GM19043 (cell line): ENCODE data around the gene WNT5B.

Experiments
- ATAC-seq: cut with Tn5 transposase; IDR thresholded peaks from one replicate; pipeline ENCODE4 v1.9.1; 2021; ENCODE audit warnings: low read depth; ENCODE audit not compliant: unreplicated experiment

Gene WNT5B

DNA sequence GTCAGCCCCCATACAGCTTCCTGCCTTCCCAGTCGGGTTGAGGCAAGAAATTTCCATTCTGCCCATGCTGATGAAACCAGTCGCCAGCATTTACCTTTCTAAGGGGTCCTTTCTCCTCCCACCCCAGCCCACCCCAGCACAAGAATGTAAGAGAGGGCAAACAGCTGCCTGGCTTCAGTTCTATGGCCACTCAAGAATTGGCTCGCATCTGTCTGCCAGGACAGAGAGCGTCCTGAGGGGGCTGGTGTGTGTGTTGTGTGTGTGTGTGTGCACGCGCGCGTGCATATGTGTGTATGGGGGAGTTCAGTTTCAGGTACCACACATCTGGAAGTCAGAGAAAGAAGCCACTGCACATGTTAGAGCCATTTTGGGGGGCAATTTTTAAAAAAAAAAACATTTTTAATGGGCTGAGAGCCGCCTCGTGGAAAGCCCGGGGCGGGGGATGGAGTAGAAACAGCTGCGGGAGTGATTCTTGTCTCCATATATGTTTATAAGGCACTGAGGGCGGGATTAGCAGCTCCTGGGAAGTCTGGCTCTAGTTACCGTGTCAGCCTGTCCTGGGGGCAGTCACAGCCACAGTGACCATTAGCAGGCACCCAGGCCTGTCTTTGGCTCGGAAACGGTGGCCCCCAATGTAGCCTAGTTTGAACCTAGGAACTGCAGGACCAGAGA lies at the start of gene WNT5B:
WNT5B (plus strand) TSS at position 566 of the 672 bp plus-strand sequence. CDS start 2,124 bp downstream, outside the sequence.
- ATAC-seq, result no peak

DNA sequence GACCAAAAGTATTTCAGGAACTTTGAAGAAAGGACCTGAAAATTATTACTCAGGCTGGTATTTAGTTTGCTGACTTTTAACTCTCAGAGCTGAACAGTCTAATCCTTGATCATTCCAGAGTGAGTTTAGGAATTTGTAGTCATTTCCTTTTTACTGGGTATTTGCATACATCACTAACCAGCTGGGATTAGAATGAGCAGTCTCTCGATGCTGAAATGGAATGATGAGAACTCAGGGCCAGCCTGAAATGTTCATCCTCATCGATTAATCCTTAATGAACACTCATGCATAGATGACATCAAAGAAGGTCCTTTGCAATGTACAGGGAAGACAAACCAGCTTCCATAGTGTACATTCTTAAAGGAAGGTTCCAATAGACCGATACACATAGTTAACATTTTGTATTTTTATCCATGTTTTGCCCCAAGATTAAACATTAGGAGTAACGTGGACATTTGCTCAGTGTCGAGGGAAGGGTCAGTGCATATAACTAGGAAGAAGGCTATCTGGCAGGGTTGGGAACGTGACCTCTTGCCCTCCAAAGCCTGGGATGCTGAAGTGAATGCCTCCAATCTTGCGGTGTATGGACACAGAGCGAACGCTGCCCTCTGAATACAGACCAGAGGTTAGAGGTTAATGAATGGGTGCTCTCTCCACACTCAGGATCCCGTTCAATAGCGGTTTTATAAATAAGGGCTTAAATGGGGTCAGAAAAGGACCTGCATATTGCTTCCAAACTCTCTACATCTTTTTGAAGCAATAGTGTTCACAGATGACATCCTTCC lies 49.2 kb upstream of the WNT5B start:
- ATAC-seq, result no peak

DNA sequence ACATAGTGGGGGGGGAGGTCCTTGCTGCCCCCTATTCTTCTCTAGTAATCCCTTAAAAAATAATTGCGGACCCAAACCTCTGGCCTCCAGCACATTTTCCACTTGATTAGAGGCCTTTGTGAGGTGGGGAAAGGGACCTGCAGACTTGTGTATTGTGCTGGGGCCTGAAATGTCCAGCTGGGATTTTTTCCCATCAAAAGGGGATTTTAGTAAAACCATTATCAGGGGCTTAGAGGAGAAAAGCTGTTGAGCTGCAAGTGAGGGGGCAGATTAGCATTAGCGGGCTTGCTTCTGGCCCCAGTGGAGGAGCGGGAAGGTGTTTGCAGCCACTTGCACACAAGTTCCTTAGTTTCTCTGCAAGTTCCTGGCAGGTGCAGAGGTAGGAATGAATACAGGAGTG lies 48.5 kb upstream of the WNT5B start:
- ATAC-seq, result no peak

DNA sequence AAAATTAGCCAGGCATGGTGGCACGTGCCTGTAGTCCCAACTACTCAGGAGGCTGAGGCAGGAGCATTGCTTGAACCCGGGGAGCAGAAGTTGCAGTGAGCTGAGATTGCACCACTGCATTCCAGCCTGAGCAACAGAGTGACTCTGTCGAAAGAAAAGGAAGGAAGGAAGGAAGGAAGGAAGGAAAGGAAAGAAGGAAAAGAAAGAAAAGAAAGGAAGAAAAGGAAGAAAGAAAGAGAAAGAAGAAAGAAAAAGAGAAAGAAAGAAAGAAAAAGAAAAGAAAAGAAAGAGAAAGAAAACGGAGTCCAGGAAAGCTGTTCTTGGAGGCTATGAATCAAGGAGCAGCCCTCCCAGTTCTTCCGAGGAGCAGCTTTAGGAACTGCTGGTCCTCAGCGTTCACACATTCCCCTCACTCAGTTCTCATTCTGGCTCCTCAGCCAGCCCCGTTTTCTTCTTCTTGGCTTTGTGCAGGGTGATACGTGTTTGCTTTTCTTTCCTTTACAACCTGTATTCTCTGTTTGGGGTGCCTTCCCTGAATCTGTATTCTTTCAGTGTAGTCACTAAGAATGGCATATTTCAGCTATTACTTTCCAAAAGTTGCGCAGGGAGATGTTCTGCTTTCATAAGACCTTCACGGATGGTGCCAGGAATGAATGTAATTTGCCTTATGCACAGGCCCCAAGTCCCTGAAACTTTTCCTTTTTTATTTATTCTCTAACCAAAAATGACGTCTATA lies 46.9 kb upstream of the WNT5B start:
- ATAC-seq, result no peak

DNA sequence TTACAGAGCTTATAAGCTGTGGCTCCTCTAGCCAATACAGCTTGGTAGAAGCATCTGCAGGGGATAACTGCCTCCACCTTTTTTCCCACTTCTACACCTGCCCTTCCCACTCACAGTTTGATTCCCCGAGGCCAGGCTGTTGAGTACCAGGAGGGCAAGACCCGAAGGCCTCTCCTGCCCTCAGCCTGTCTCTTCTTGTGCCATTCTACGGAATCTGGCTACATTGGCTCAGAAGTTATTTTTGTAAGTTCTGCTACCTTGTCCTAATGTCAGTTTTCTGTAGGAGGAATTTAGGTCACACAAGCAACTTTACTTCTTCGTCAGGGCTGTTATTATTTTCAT lies 46.4 kb upstream of the WNT5B start:
- no peak for ATAC-seq

DNA sequence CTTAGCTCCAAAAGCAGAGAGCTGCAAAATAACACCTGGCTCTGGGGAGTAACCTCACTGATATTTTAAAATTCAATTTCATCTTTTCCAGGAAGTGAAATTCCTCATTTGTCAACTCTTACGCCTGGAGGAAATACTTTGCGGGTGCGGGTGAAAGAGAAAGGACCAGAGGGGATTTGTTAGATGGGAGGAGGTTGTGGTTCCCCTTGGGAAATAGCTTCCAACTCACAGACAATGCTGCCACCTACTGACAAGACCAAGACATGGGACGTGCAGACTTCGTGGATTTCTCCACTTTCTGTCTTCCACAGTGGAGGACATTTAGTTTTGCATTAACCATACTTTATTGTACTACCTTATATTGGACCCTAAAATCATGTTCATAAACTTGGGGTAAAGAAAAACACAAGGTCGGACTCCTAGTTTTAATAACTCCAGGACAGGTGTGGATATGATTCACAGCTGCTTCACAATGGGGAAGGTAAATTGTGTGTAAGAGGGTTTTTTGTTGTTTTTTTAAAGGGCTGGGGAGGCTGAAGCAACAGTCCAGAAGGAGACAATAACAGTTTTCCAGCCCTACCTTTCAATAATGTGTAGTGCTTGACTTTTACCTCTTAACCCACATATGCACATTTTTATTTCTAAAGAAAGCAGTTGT lies 45.5 kb upstream of the WNT5B start:
- no peak for ATAC-seq

DNA sequence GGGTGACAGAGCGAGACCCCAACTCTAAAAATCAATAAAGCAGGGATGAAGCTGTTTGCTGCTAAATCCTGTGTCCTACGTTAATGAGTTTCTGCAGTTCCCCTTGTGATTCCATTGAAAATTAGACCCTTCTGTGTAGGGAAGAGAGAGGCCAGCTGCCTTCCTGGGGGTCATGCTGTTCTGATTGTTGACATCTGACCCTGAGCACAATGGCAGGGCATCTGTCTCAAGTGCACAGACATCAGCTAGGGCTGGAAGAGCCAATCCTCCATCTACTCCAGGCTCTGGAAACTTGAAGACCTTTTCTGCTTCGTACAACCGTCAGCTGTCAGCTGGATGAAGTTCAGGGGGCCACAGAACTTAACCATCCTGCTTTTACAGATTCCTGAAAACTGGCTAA lies 44.7 kb upstream of the WNT5B start:
- ATAC-seq, result no peak

DNA sequence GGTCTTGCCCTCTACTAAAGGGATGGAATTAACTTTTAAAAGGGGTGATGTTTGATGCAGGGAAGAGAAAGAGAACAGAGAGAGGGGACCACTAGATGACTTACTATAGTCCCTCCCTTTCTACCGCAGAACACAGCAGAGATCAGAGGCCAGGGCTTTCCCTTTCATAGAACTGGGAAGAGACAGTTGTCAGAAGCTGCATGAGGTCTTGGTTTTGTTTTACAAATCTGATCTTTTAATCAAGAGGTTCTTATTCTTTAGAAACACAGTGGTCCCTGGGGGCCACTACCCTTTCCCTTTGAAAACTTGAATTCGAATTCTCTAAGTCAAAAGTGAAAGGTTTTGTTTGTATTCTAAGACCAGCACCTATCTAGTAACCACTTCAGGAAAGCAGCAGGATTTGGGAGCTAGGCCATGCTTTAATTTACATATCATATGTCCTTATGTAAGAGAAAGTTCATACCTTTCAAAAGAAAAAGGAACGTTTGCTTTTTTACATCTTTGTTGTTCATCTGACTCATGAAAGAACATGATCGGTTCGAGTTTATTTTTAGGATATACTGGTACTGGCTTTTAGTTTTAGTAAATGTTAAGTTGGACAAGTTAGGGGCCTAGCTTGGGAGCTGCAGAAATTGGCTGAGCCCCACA lies 41.0 kb upstream of the WNT5B start:
- ATAC-seq, result no peak

DNA sequence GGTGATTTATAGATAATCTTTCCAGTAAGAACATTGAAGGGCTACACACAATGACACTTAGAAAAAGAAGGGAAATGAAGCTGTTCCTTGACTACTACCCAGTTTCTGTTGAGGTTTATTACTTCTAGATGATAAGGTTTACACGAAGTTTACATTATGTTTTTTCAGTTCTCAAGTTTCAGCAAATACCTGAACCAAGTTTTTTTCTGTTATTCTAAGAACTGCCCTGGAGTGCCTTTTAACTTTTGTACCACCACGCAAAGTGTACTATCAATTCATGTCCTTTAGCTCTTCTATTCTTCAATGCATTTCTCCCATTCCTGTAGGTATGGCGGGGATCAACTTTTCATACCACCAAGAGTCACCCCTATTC lies 40.5 kb upstream of the WNT5B start:
- no peak for ATAC-seq

DNA sequence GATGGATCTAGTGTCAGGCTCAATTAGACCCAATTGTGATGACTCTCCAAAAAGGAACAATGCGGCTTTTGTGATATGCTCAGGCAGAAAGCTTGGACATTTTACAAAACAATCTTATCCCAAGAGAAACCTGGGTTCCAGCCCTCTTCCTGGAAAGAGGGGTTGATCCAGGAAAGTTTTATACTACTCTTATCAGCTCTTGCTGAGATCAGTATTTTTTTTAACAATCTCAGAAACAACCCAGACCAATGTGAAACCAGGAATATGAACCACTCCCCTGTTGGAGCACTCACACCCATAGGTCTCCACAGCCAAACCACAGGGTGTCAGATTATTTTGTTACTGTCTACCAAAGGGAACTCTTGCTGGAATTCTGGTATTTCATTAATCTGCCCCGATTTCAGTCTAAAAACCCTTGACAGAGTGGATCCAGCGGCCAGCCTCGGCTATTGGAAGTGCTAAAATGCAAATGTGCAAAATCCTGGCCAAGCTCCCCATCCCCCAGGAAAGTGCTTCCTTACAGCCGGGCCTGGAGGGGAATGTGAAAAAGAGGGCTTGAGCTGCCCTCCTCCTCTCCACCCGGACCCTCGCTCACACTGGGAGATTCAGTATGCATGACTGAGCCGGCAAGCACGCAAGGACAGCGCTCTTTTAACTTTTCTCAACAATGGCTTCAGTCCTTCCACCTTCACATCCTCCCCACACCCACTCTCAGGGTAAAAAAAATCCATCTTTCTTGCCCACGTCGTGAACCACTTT lies 38.6 kb upstream of the WNT5B start:
- no peak for ATAC-seq

DNA sequence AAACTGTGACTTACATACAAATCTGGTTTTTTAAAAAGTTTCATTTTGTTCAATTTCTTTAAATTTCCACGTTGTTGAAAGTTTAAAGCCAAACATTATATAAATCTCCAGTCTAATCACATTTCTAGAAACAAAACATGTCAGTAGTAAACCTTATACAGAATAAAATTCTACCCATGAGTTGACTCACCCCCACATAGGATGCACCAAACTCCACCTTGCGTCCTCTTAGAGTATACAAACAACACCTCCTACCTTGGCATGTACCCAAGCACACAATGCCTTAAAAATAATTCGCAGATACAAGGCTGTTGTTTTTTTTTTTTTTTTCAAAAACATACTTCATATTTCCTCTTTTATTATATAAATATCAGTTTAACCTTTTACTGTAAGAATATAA lies 38.0 kb upstream of the WNT5B start:
- ATAC-seq, result no peak

DNA sequence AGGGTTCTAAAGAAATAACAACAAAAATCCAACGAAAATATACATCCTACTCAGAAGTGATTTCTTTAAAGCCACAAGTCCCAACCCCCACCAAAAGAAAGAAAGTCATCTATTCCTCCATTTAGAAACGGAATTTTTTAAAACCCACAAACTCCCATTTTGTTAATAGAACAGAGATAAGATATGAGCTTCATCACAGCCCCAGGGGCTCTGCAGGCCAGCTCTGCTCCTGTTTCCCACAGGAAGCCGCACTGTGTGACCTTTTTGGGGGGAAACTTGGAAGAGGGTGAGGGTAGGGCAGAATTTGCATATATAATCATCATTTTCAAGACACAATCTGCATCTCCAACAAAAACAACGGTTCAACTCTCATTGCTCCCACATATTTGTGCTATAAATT lies 37.5 kb upstream of the WNT5B start:
- no peak for ATAC-seq

DNA sequence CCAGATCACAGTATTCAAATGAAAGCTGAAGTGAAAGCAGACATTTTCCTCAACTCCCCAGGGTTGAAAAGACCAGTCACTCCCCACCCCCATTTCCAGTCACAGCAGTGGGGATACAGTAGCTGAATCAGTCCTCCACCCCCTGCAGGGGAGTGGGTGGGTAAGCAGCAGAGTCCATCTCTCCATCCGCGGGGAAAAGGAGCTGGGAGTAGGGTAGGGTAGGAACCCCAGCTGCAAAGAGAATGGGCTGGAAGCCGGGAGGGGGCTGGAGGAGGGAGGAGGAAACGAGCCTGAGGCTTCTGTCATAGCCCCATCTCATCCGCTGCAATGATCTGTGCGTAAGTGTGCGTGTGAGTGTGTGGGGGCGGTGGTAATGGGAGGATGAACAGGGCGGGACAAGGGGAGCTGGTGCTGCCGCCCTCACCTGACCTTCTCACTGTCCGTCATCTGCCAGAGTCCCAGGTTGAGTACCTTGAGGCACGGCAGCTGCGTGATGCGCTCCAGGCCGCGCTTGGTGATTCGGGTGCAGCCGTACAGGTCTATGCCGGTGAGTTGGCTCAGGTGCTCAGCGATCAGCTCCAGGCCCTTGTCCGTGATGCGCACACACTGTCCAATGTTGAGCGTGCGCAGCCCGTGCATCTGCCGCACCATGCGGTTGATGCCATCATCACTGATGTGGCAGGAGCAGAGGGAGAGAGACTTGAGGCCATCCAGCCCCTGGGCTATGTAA lies 36.4 kb upstream of the WNT5B start:
- no peak for ATAC-seq

DNA sequence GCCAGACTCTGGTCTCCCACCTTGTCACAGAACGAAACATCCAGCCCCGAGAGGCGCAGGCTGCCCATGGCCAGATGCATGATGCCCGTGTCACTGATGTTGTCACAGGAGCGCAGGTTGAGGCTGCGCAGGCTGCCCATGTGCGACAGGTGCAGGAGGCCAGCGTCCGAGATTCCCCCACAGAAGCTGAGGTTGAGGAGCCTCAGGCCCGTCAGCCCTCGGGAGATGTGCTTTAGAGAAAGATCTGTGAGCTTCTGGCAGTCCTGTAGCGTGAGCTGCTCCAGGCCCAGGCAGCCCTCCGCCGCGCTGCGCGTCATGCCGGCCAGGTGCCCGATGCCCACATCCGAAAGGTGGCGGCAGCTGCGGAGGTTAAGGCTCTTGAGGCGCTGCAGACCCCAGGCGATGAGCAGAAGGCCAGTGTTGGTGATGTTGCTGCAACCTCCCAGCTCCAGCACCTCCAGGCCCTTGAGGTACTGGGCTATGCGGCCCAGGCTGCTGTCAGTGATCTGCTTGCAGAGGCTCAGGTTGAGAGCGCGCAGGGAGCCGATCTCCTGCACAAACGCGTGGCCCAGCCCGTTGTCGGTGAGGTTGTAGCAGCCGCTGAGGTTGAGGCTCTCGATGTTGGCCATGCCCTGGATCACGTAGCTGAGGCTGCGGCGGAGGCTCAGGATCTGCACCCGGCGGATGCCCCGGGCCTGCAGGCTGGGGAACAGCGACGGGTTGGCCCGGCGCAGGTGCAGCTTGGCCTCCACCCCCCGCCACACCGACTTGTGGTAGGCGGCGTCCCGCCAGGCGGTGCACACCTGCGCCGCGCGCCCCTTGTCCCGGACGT lies 35.6 kb upstream of the WNT5B start:
- ATAC-seq, result peak; percentile 12

DNA sequence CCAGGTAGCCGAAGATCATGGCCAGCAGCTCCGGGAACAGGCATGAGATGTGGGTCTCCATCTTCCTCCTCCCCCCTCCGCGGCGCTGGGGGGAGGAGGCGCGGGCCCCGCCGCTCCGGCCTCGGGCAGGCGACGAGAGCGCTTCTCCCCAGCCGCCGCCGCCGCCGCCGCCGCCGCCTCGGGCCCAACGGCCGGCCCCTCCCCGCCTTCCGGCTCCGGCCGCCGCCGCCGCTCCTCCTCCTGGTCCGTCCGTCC lies 35.1 kb upstream of the WNT5B start:
- ATAC-seq, result peak; percentile 38

DNA sequence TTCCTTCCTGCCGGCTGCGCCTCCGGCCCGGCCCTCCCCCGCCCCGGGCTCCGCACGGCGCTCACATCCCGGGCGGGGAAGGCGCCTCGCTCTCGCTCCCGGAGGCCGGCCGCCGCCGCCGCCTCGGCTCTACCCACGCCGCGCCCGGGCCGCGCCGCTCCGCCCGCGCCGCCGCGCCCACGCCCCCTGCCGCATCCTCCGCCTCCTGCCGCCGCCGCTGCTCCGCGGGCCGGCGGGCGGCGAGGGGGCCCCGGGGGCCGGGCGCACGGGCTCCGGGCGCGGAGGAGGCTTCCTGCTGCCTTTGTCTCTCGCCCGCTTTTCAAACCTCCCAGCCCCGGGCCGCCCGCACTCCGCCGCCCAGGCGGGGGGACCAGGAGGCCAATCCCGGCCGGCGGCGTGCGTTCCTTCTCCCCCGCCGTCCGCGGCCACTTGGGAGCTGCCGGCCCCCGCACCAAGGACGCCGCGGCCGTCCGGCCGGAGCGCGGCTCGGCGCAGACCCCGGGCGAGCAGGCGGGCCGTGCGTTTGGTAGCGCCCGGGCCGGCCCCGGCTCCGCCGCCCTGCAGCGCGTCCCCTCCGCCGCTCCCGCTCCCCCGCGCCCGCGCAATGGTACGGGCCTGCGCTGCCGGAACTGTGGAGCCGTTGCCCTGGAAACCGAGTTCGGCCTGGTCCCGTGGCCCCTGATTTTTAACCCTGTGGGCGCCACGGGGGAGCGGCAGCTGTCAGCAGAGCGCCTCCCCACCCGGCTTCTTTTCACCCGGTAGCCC lies 34.6 kb upstream of the WNT5B start, which contains the start of gene FBXL14:
FBXL14 (minus strand) TSS at position 321 of the 765 bp plus-strand sequence. CDS start 515 bp downstream, outside the sequence.
- ATAC-seq, result peak; percentile 51

DNA sequence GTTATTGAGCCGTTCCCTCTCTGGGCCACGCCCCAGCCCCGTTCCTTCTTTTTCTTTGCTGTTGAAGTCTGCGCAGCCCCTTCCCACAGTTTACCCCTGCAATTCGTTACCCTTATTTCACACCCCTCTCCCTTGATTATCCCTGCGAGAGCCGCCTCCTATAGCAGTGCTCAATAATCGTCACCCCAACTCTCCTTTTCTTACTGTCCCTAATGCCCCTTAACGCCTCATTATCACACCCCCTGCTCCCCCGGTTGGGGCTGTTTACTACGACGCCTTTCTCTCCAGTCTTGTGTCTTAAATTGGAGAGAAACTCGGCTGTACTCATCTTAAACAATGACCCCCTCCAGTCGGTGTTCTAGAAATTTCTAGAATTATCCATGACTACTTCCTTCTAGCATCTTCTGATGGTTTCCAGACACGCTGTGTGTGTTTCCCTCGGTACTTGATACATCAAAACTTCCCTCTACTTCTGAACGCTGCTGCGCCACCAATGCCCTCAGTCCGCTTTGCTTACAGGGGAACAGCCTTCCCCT lies 33.9 kb upstream of the WNT5B start:
- ATAC-seq, result no peak
